H9 (cell line): Measurements from ENCODE around the gene TMPRSS6. TPM values are rescaled to one million over a fixed set of nuclear protein-coding genes. Genes with fewer than 3 reads are reported as not detected.
A peak's percentile ranks its signal among the peaks of the same experiment; 100 is the strongest.

ENCODE experiments used
- DNase-seq: peaks from one replicate; pipeline ENCODE4 v3.0.0-alpha.2; 2017
- H2AFZ ChIP-seq: one replicate; pipeline ENCODE4 v1.6.1; 2013; ENCODE audit warnings: mild to moderate bottlenecking, low read length, control low read depth, moderate library complexity
- H2AK5ac ChIP-seq: 2 replicates; pipeline ENCODE4 v1.6.1; 2013; ENCODE audit warnings: low read length, control low read depth, mixed read lengths; ENCODE audit not compliant: insufficient read length
- H2BK120ac ChIP-seq: one replicate; pipeline ENCODE4 v1.6.1; 2013; ENCODE audit warnings: low read depth, mild to moderate bottlenecking, low read length, control low read depth, inconsistent platforms; ENCODE audit not compliant: poor library complexity, severe bottlenecking
- H2BK12ac ChIP-seq: 2 replicates; pipeline ENCODE4 v1.6.1; 2013; ENCODE audit warnings: low read length, control low read depth, mixed read lengths, low read depth; ENCODE audit not compliant: insufficient read length
- H2BK15ac ChIP-seq: 2 replicates; pipeline ENCODE4 v1.6.1; 2013; ENCODE audit warnings: low read depth, low read length, control low read depth
- H2BK20ac ChIP-seq: one replicate; pipeline ENCODE4 v1.6.1; 2013; ENCODE audit warnings: low read depth, mild to moderate bottlenecking, low read length, control low read depth, inconsistent platforms; ENCODE audit not compliant: poor library complexity, severe bottlenecking
- H2BK5ac ChIP-seq: 2 replicates; pipeline ENCODE4 v1.6.1; 2013; ENCODE audit warnings: low read length, control low read depth, mixed read lengths; ENCODE audit not compliant: insufficient read length
- H3K14ac ChIP-seq: 2 replicates; pipeline ENCODE4 v1.6.1; 2013; ENCODE audit warnings: low read length, control low read depth; ENCODE audit not compliant: insufficient read depth
- H3K18ac ChIP-seq: 2 replicates; pipeline ENCODE4 v1.6.1; 2013; ENCODE audit warnings: low read depth, mild to moderate bottlenecking, mixed read lengths, low read length, control low read depth; ENCODE audit not compliant: insufficient read length
- H3K23ac ChIP-seq: 2 replicates; pipeline ENCODE4 v1.6.1; 2013; ENCODE audit warnings: low read length, control low read depth, mixed read lengths, low read depth; ENCODE audit not compliant: insufficient read length
- H3K23me2 ChIP-seq: 2 replicates; pipeline ENCODE4 v1.6.1; 2013; ENCODE audit warnings: low read depth, mild to moderate bottlenecking, mixed read lengths, low read length, control low read depth; ENCODE audit not compliant: insufficient read length, poor library complexity, severe bottlenecking
- H3K27ac ChIP-seq: 2 replicates; pipeline ENCODE4 v1.5.1; 2013; ENCODE audit warnings: low read length, control low read depth, mixed read lengths, low read depth; ENCODE audit not compliant: insufficient read length
- H3K27me3 ChIP-seq: 2 replicates; pipeline ENCODE4 v1.6.1; 2013; ENCODE audit warnings: low read length, control low read depth, inconsistent platforms; ENCODE audit not compliant: insufficient read depth
- H3K4ac ChIP-seq: 2 replicates; pipeline ENCODE4 v1.6.1; 2013; ENCODE audit warnings: low read depth, mild to moderate bottlenecking, control low read depth, inconsistent platforms, low read length, moderate library complexity
- H3K4me1 ChIP-seq: 2 replicates; pipeline ENCODE4 v1.6.1; 2013; ENCODE audit warnings: low read length, control low read depth, inconsistent platforms; ENCODE audit not compliant: insufficient read depth
- H3K4me2 ChIP-seq: 2 replicates; pipeline ENCODE4 v1.6.1; 2013; ENCODE audit warnings: low read length, control low read depth, mixed read lengths; ENCODE audit not compliant: insufficient read length, insufficient read depth
- H3K56ac ChIP-seq: 2 replicates; pipeline ENCODE4 v1.6.1; 2013; ENCODE audit warnings: low read depth, mild to moderate bottlenecking, mixed read lengths, low read length, control low read depth; ENCODE audit not compliant: insufficient read length
- H3K79me1 ChIP-seq: 2 replicates; pipeline ENCODE4 v1.6.1; 2013; ENCODE audit warnings: low read depth, mild to moderate bottlenecking, moderate library complexity, low read length, control low read depth, inconsistent platforms; ENCODE audit not compliant: insufficient read depth, poor library complexity, severe bottlenecking
- H3K79me2 ChIP-seq: 2 replicates; pipeline ENCODE4 v1.6.1; 2013; ENCODE audit warnings: low read length, control low read depth, inconsistent platforms; ENCODE audit not compliant: insufficient read depth
- H3K9ac ChIP-seq: 2 replicates; pipeline ENCODE4 v1.6.1; 2013; ENCODE audit warnings: low read length, control low read depth, mixed read lengths; ENCODE audit not compliant: insufficient read length; ENCODE audit errors: extremely low read depth
- H3K9me3 ChIP-seq: one replicate; pipeline ENCODE4 v1.6.1; 2013; ENCODE audit warnings: low read depth, low read length, inconsistent platforms; ENCODE audit not compliant: control insufficient read depth
- H3T11ph ChIP-seq: one replicate; pipeline ENCODE4 v1.6.1; 2013; ENCODE audit warnings: mild to moderate bottlenecking, low read length, control low read depth, inconsistent platforms
- H4K20me1 ChIP-seq: one replicate; pipeline ENCODE4 v1.6.1; 2013; ENCODE audit not compliant: control insufficient read depth, insufficient read length, insufficient read depth
- H4K5ac ChIP-seq: 2 replicates; pipeline ENCODE4 v1.6.1; 2013; ENCODE audit warnings: low read depth, mild to moderate bottlenecking, mixed read lengths, low read length, control low read depth; ENCODE audit not compliant: insufficient read length
- H4K8ac ChIP-seq: replicated peaks from 2 replicates; pipeline ENCODE4 v1.6.1; 2013; ENCODE audit warnings: low read length, control low read depth, mixed read lengths, low read depth; ENCODE audit not compliant: insufficient read length
- H4K91ac ChIP-seq: 2 replicates; pipeline ENCODE4 v1.6.1; 2013; ENCODE audit warnings: low read depth, mild to moderate bottlenecking, moderate library complexity, mixed read lengths, low read length, control low read depth; ENCODE audit not compliant: insufficient read length
- H3K27ac Mint-ChIP-seq, 3 experiments: 2 replicates in 2 of 3; 3 replicates in 1 of 3; pipeline ENCODE4 v1.8.0; 2020 to 2021; ENCODE audit warnings: mixed read lengths in 3 of 3, mild to moderate bottlenecking in 1 of 3, moderate library complexity in 1 of 3
- H3K27me3 Mint-ChIP-seq: 2 replicates; pipeline ENCODE4 v1.8.0; 2021; ENCODE audit warnings: low read depth, mild to moderate bottlenecking, moderate library complexity, mixed read lengths
- H3K36me3 Mint-ChIP-seq, 3 experiments: 2 replicates in 2 of 3; 3 replicates in 1 of 3; pipeline ENCODE4 v1.8.0; 2020 to 2021; ENCODE audit warnings: low read depth in 3 of 3, mixed read lengths in 3 of 3; ENCODE audit not compliant: insufficient read depth in 1 of 3
- H3K4me1 Mint-ChIP-seq, 2 experiments: 2 replicates each; pipeline ENCODE4 v1.8.0; 2020; ENCODE audit warnings: mixed read lengths in 2 of 2
- H3K4me3 Mint-ChIP-seq, 2 experiments: 2 replicates in 1 of 2; 3 replicates in 1 of 2; pipeline ENCODE4 v1.8.0; 2020 to 2021; ENCODE audit warnings: mild to moderate bottlenecking in 2 of 2, mixed read lengths in 2 of 2, moderate library complexity in 1 of 2
- H3K9me3 Mint-ChIP-seq, 2 experiments: 2 replicates in 1 of 2; 3 replicates in 1 of 2; pipeline ENCODE4 v1.8.0; 2020; ENCODE audit warnings: mild to moderate bottlenecking in 2 of 2, mixed read lengths in 2 of 2, moderate library complexity in 1 of 2
- CTCF ChIP-seq: fragments of 200-600 bp; sonication (generic); conservative IDR thresholded peaks from 3 replicates; pipeline ENCODE4 v1.8.0; 2021; ENCODE audit warnings: antibody characterized with exemption, mild to moderate bottlenecking
- WGBS: extraction: QIAGEN DNeasy Blood & Tissue Kit; methylation state at CpG from one replicate; pipeline ENCODE4 v1.1.7; 2013; ENCODE audit warnings: missing lambda C conversion rate, low lambda C conversion rate, mixed read lengths; ENCODE audit not compliant: insufficient read length; ENCODE audit errors: extremely low coverage; 5-methylcytosine and 5-hydroxymethylcytosine counted together
- total RNA-seq: library from RNA; stranded (reverse); gene quantifications from 2 replicates; pipeline ENCODE4 v1.2.1, GENCODE V29; 2021

Gene TMPRSS6
- total RNA-seq, 1 experiment from 2014 or later: not detected

- H2BK15ac ChIP-seq: no peak overlapping the region
- no peak overlapping the region for H2AFZ ChIP-seq
- H3K18ac ChIP-seq: no peak overlapping the region
- no peaks in the 10 kb centered on the region for H3K36me3 Mint-ChIP-seq
- peaks cover 8 to 22% of the 10 kb centered on the region in 2 experiments for H3K4me1 Mint-ChIP-seq
- H3T11ph ChIP-seq: no peak overlapping the region
- no peak overlapping the region for H2BK5ac ChIP-seq
- H3K9me3 ChIP-seq: no peaks in the 10 kb centered on the region
- H3K23ac ChIP-seq: no peak overlapping the region
- no peak overlapping the region for H3K9ac ChIP-seq
- no peak overlapping the region for H2BK12ac ChIP-seq
- no peak overlapping the region for H4K5ac ChIP-seq
- no peak for DNase-seq
- no peak overlapping the region for H4K91ac ChIP-seq
- H4K20me1 ChIP-seq: no peaks in the 10 kb centered on the region
- H3K79me1 ChIP-seq: no peaks in the 10 kb centered on the region
- no peaks in the 10 kb centered on the region for H3K23me2 ChIP-seq
- TF ChIP-seq CTCF: no peak
- no peak overlapping the region for H4K8ac ChIP-seq
- no peaks in the 10 kb centered on the region for H3K27me3 ChIP-seq
- no peak overlapping the region for H3K4me2 ChIP-seq
- no peak overlapping the region for H3K4ac ChIP-seq
- H3K79me2 ChIP-seq: no peaks in the 10 kb centered on the region
- no peaks in the 10 kb centered on the region for H3K4me1 ChIP-seq
- no peak overlapping the region for H3K27ac ChIP-seq
- H2BK20ac ChIP-seq: no peak overlapping the region
- no peak overlapping the region for H3K4me3 Mint-ChIP-seq
- no peak overlapping the region for H2BK120ac ChIP-seq
- WGBS: 100% methylated on average over 4 of the region's 13 CpGs
- H3K9me3 Mint-ChIP-seq: peaks cover 0 to 2% of the 10 kb centered on the region in 2 experiments; a peak in 2 of 5 replicates
- H3K27me3 Mint-ChIP-seq: peaks cover 23% of the 10 kb centered on the region
- peak overlapping the region in 1 of 3 experiments; percentile 1; a peak in 1 of 7 replicates for H3K27ac Mint-ChIP-seq
- no peak overlapping the region for H3K14ac ChIP-seq
- H2AK5ac ChIP-seq: no peak overlapping the region
- no peak overlapping the region for H3K56ac ChIP-seq
Measured at GRCh38 chr22:37111156-37111717, 1.7 kb upstream of the TMPRSS6 start.
